Measurements from ENCODE around the gene RNF217.

- TF ChIP-seq CTCF (IDR thresholded peaks at IDR 0.05), result no peak
- TF ChIP-seq POLR2A (IDR thresholded peaks at IDR 0.05), result no peak
Observed at GRCh38 chr6:125054331-125054730, 92.1 kb downstream of the RNF217 start.
